ENCODE data around the gene PRDX5.

- peak in 1 of 5 experiments; percentile 34 for TF ChIP-seq CTCF (IDR thresholded peaks at IDR 0.05)
- TF ChIP-seq EP300 (IDR thresholded peaks at IDR 0.05; ENCODE audit: low read depth): no peak
- TF ChIP-seq POLR2AphosphoS5 (IDR thresholded peaks at IDR 0.05): no peak
These were observed 38.8 kb downstream of the PRDX5 start for GRCh38 chr11:64356498-64357411.

Data from transverse colon (tissue), 4 donors.